HepG2 (cell line): ENCODE data around the gene ATP6V1D. TPM values are rescaled to one million over a fixed set of nuclear protein-coding genes. Genes with fewer than 3 reads are reported as not detected.
A peak's percentile ranks its signal among the peaks of the same experiment; 100 is the strongest.

ENCODE experiments used
- ATF7-NPFF ChIP-seq: sonication (generic); formaldehyde crosslinking; IDR thresholded peaks from 2 replicates; pipeline ENCODE4 v1.8.1; 2023; ENCODE audit warnings: mild to moderate bottlenecking, low read depth, missing genetic modification reagents, moderate library complexity
- DR1 ChIP-seq: sonication (generic); formaldehyde crosslinking; IDR thresholded peaks from 2 replicates; pipeline ENCODE4 v1.8.0; 2021; ENCODE audit warnings: mild to moderate bottlenecking, missing genetic modification reagents, inconsistent platforms
- EEA1 ChIP-seq: sonication (generic); formaldehyde crosslinking; IDR thresholded peaks from 2 replicates; pipeline ENCODE4 v1.5.1; 2020; ENCODE audit warnings: mild to moderate bottlenecking, missing genetic modification reagents, borderline replicate concordance
- FOSL2 ChIP-seq: sonication (generic); formaldehyde crosslinking; IDR thresholded peaks from 2 replicates; pipeline ENCODE4 v1.4.0; 2020; ENCODE audit warnings: missing genetic modification reagents
- FOXJ3 ChIP-seq: sonication (generic); formaldehyde crosslinking; IDR thresholded peaks from 2 replicates; pipeline ENCODE4 v1.4.0; 2020; ENCODE audit warnings: missing genetic modification reagents, mild to moderate bottlenecking, borderline replicate concordance
- FOXO4 ChIP-seq: sonication (generic); formaldehyde crosslinking; conservative IDR thresholded peaks from 2 replicates; pipeline ENCODE4 v1.8.1; 2023; ENCODE audit warnings: missing genetic modification reagents
- JUNB ChIP-seq: sonication (generic); formaldehyde crosslinking; IDR thresholded peaks from 2 replicates; pipeline ENCODE4 v1.8.0; 2022; ENCODE audit warnings: missing genetic modification reagents, mild to moderate bottlenecking, borderline replicate concordance
- MXD4 ChIP-seq: IDR thresholded peaks from 2 replicates; pipeline ENCODE4 v1.6.1; 2016; ENCODE audit warnings: mild to moderate bottlenecking, missing biosample characterization, missing genetic modification reagents
- NONO ChIP-seq, 2 experiments: fragments of 450-650 bp in 1 of 2; sonication (generic) in 1 of 2; formaldehyde crosslinking in 1 of 2; IDR thresholded peaks in 1 of 2; conservative IDR thresholded peaks in 1 of 2; 2 replicates each; pipeline versions ENCODE4 v1.6.1 to v1.8.0; 2017 to 2022; ENCODE audit warnings: mild to moderate bottlenecking in 1 of 2, missing genetic modification reagents in 1 of 2, moderate library complexity in 1 of 2
- RNF2 ChIP-seq: fragments of 450-650 bp; conservative IDR thresholded peaks from 2 replicates; pipeline ENCODE4 v1.6.1; 2016; ENCODE audit warnings: low read depth
- SALL1 ChIP-seq: sonication (generic); formaldehyde crosslinking; IDR thresholded peaks from 2 replicates; pipeline ENCODE4 v1.8.0; 2022; ENCODE audit warnings: mild to moderate bottlenecking, missing genetic modification reagents
- TBX3 ChIP-seq: fragments of 450-650 bp; IDR thresholded peaks from 2 replicates; pipeline ENCODE4 v1.6.1; 2017; ENCODE audit warnings: antibody characterized with exemption, mild to moderate bottlenecking, inconsistent platforms, borderline replicate concordance
- TRAFD1 ChIP-seq: sonication (generic); formaldehyde crosslinking; IDR thresholded peaks from 2 replicates; pipeline ENCODE4 v1.5.1; 2020; ENCODE audit warnings: missing genetic modification reagents, mild to moderate bottlenecking, borderline replicate concordance
- UBTF ChIP-seq: sonication (generic); formaldehyde crosslinking; IDR thresholded peaks from 2 replicates; pipeline ENCODE4 v1.4.0; 2020; ENCODE audit warnings: mild to moderate bottlenecking, missing genetic modification reagents
- ZNF614 ChIP-seq: IDR thresholded peaks from 2 replicates; pipeline ENCODE4 v1.6.1; 2018; ENCODE audit warnings: missing biosample characterization, missing genetic modification reagents, inconsistent platforms, borderline replicate concordance
- polyA plus RNA-seq, 8 experiments: library from polyadenylated mRNA; depleted of rRNA in 3 of 8; stranded (reverse) in 7 of 8; unstranded in 1 of 8; fragments of >200 nt; fragmentation: Illumina TruSeq in 4 of 8; extraction: Trizol in 4 of 8; gene quantifications; 2 replicates each; pipeline versions ENCODE4 v1.2.1 to v1.2.3, GENCODE V29; 2011 to 2016; ENCODE audit warnings: low read depth in 4 of 8, missing spikeins in 1 of 8, mixed read lengths in 1 of 8; ENCODE audit not compliant: insufficient read depth in 1 of 8
- total RNA-seq, 5 experiments: library from RNA; depleted of rRNA; stranded (reverse); fragments of >200 nt; fragmentation: Illumina TruSeq; extraction: Trizol; gene quantifications; 2 replicates each; pipeline ENCODE4 v1.2.3, GENCODE V29; 2016; ENCODE audit warnings: low read depth in 1 of 5
- TF ChIP-seq, protein P1 (sequence below): sonication (generic); formaldehyde crosslinking; IDR thresholded peaks from 2 replicates; pipeline ENCODE4 v1.5.1; 2020; ENCODE audit warnings: mild to moderate bottlenecking, missing genetic modification reagents, moderate library complexity
- TF ChIP-seq, protein P2 (sequence below): sonication (generic); IDR thresholded peaks from 2 replicates; pipeline ENCODE4 v1.6.1; 2016; ENCODE audit warnings: low read depth, borderline replicate concordance

The ATP6V1D gene
- total and polyA plus RNA-seq, 2 of the 13 experiments (the other 11 are each of a cell fraction or from before 2014, with no cell fraction given): 16.8 to 53.9 TPM

- no peak for TF ChIP-seq JUNB (CRISPR knock-in tag)
- TF ChIP-seq TBX3: peak; percentile 74; the same call in 1 of the 2 replicates
- TF ChIP-seq RNF2: peak; percentile 48; the same call in 1 of the 2 replicates
- TF ChIP-seq, protein P1, sequence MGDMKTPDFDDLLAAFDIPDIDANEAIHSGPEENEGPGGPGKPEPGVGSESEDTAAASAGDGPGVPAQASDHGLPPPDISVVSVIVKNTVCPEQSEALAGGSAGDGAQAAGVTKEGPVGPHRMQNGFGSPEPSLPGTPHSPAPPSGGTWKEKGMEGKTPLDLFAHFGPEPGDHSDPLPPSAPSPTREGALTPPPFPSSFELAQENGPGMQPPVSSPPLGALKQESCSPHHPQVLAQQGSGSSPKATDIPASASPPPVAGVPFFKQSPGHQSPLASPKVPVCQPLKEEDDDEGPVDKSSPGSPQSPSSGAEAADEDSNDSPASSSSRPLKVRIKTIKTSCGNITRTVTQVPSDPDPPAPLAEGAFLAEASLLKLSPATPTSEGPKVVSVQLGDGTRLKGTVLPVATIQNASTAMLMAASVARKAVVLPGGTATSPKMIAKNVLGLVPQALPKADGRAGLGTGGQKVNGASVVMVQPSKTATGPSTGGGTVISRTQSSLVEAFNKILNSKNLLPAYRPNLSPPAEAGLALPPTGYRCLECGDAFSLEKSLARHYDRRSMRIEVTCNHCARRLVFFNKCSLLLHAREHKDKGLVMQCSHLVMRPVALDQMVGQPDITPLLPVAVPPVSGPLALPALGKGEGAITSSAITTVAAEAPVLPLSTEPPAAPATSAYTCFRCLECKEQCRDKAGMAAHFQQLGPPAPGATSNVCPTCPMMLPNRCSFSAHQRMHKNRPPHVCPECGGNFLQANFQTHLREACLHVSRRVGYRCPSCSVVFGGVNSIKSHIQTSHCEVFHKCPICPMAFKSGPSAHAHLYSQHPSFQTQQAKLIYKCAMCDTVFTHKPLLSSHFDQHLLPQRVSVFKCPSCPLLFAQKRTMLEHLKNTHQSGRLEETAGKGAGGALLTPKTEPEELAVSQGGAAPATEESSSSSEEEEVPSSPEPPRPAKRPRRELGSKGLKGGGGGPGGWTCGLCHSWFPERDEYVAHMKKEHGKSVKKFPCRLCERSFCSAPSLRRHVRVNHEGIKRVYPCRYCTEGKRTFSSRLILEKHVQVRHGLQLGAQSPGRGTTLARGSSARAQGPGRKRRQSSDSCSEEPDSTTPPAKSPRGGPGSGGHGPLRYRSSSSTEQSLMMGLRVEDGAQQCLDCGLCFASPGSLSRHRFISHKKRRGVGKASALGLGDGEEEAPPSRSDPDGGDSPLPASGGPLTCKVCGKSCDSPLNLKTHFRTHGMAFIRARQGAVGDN (CRISPR knock-in tag): peak; percentile 85
- TF ChIP-seq EEA1 (CRISPR knock-in tag): peak; percentile 17; the same call in 1 of the 2 replicates
- TF ChIP-seq FOXO4 (CRISPR knock-in tag): no peak
- TF ChIP-seq, protein P2, sequence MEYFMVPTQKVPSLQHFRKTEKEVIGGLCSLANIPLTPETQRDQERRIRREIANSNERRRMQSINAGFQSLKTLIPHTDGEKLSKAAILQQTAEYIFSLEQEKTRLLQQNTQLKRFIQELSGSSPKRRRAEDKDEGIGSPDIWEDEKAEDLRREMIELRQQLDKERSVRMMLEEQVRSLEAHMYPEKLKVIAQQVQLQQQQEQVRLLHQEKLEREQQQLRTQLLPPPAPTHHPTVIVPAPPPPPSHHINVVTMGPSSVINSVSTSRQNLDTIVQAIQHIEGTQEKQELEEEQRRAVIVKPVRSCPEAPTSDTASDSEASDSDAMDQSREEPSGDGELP: peak; percentile 99
- TF ChIP-seq NONO (IDR thresholded peaks at IDR 0.05): no peak
- peak; percentile 78 for TF ChIP-seq NONO (CRISPR knock-in tag; conservative IDR thresholded peaks at IDR 0.05)
- peak; percentile 58 for TF ChIP-seq SALL1 (CRISPR knock-in tag)
- peak; percentile 59; the same call in 1 of the 2 replicates for TF ChIP-seq DR1 (CRISPR knock-in tag)
- peak; percentile 64; the same call in 1 of the 2 replicates for TF ChIP-seq FOXJ3 (CRISPR knock-in tag)
- TF ChIP-seq UBTF: no peak
- peak; percentile 18; the same call in 1 of the 2 replicates for TF ChIP-seq MXD4 (CRISPR knock-in tag)
- TF ChIP-seq ATF7-NPFF (CRISPR knock-in tag): no peak
- peak; percentile 1; the same call in 1 of the 2 replicates for TF ChIP-seq FOSL2
- TF ChIP-seq TRAFD1 (CRISPR knock-in tag): peak; percentile 72; the same call in 1 of the 2 replicates
- TF ChIP-seq ZNF614: 0 out of 2 replicates have a peak, but pooled peaks have one; percentile 45
Observed at GRCh38 chr14:67359775-67360469, at the start of gene ATP6V1D, which contains the start of gene EIF2S1 (continued).
